HFFc6 (cell line): Measurements from ENCODE around the gene NUDT1. TPM values are rescaled to one million over a fixed set of nuclear protein-coding genes. Genes with fewer than 3 reads are reported as not detected.
A peak's percentile ranks its signal among the peaks of the same experiment; 100 is the strongest.

ENCODE experiments used
- DNase-seq: peaks from one replicate; pipeline ENCODE4 v3.0.0-alpha.2; 2018
- H3K27ac Mint-ChIP-seq: 2 replicates; pipeline ENCODE4 v1.8.0; 2020; ENCODE audit warnings: mild to moderate bottlenecking, mixed read lengths
- H3K27me3 Mint-ChIP-seq: 2 replicates; pipeline ENCODE4 v1.8.0; 2021; ENCODE audit warnings: mild to moderate bottlenecking, moderate library complexity, mixed read lengths; ENCODE audit not compliant: insufficient read depth
- H3K36me3 Mint-ChIP-seq: 2 replicates; pipeline ENCODE4 v1.8.0; 2021; ENCODE audit warnings: low read depth, mixed read lengths
- H3K4me1 Mint-ChIP-seq: 2 replicates; pipeline ENCODE4 v1.8.0; 2020; ENCODE audit warnings: low read depth, mixed read lengths
- H3K4me3 Mint-ChIP-seq: 2 replicates; pipeline ENCODE4 v1.8.0; 2020; ENCODE audit warnings: mild to moderate bottlenecking, moderate library complexity, mixed read lengths
- H3K9me3 Mint-ChIP-seq: 2 replicates; pipeline ENCODE4 v1.8.0; 2020; ENCODE audit warnings: mild to moderate bottlenecking, mixed read lengths
- CTCF ChIP-seq: fragments of 200-600 bp; sonication (generic); IDR thresholded peaks from 2 replicates; pipeline ENCODE4 v1.5.0; 2021; ENCODE audit warnings: antibody characterized with exemption, mild to moderate bottlenecking
- total RNA-seq, 6 experiments: library from RNA; stranded (reverse); fragmentation: NEBNext Ultra II Directional; extraction: Animal tissue kit (Norgen Biotek cat#: 25700); gene quantifications; 2 replicates in 1 of 6; 3 replicates in 5 of 6; pipeline ENCODE4 v1.2.3, GENCODE V29; 2021

Gene NUDT1
- total RNA-seq, 6 experiments from 2014 or later, result 35.6 to 57.6 (median 45.9) TPM

- H3K4me1 Mint-ChIP-seq, result peaks cover 4% of the 10 kb centered on the region
- no peaks in the 10 kb centered on the region for H3K9me3 Mint-ChIP-seq
- H3K27me3 Mint-ChIP-seq, result peaks cover 2% of the 10 kb centered on the region
- TF ChIP-seq CTCF, result no peak
- H3K27ac Mint-ChIP-seq, result no peak overlapping the region
- peaks cover 14% of the 10 kb centered on the region; the same call in 1 of the 2 replicates for H3K36me3 Mint-ChIP-seq
- H3K4me3 Mint-ChIP-seq, result no peak overlapping the region
- DNase-seq, result no peak
Measured at GRCh38 chr7:2225336-2225735, 16.7 kb upstream of the NUDT1 start.

GRCh38 chr7:2225830-2226229 is 16.2 kb upstream of the NUDT1 start:
- Mint-ChIP-seq H3K9me3 (no peaks in the 10 kb centered on the region), H3K27me3 (peaks cover 2% of the 10 kb centered on the region), H3K36me3 (peaks cover 14% of the 10 kb centered on the region; the same call in 1 of the 2 replicates), H3K4me1 (peaks cover 9% of the 10 kb centered on the region), H3K4me3 (no peak overlapping the region), H3K27ac (no peak overlapping the region)
- DNase-seq, result no peak
- TF ChIP-seq CTCF, result no peak

- peaks cover 14% of the 10 kb centered on the region; the same call in 1 of the 2 replicates for H3K36me3 Mint-ChIP-seq
- no peak overlapping the region for H3K27ac Mint-ChIP-seq
- TF ChIP-seq CTCF, result no peak
- no peak overlapping the region for H3K4me3 Mint-ChIP-seq
- peaks cover 2% of the 10 kb centered on the region; the same call in 1 of the 2 replicates for H3K27me3 Mint-ChIP-seq
- peaks cover 17% of the 10 kb centered on the region for H3K4me1 Mint-ChIP-seq
- no peak for DNase-seq
- no peaks in the 10 kb centered on the region for H3K9me3 Mint-ChIP-seq
Measured at GRCh38 chr7:2227699-2228098, 14.3 kb upstream of the NUDT1 start.

- Mint-ChIP-seq H3K27me3 (peaks cover 2% of the 10 kb centered on the region; the same call in 1 of the 2 replicates), H3K36me3 (peaks cover 14% of the 10 kb centered on the region; the same call in 1 of the 2 replicates)
Measured at GRCh38 chr7:2228921-2229320, 13.1 kb upstream of the NUDT1 start.

GRCh38 chr7:2229467-2229866 is 12.6 kb upstream of the NUDT1 start:
- Mint-ChIP-seq H3K27me3 (peaks cover 2% of the 10 kb centered on the region; the same call in 1 of the 2 replicates), H3K27ac (no peak overlapping the region), H3K4me3 (no peak overlapping the region), H3K36me3 (peaks cover 14% of the 10 kb centered on the region; the same call in 1 of the 2 replicates), H3K4me1 (peaks cover 32% of the 10 kb centered on the region), H3K9me3 (no peaks in the 10 kb centered on the region)
- DNase-seq, result no peak
- no peak for TF ChIP-seq CTCF

More at GRCh38 chr7:2228921-2229320, 13.1 kb upstream of the NUDT1 start:
- Mint-ChIP-seq H3K4me1 (peaks cover 26% of the 10 kb centered on the region), H3K9me3 (no peaks in the 10 kb centered on the region), H3K4me3 (no peak overlapping the region), H3K27ac (no peak overlapping the region)
- no peak for TF ChIP-seq CTCF
- DNase-seq, result no peak

GRCh38 chr7:2230226-2230625 is 11.8 kb upstream of the NUDT1 start:
- no peak for TF ChIP-seq CTCF
- Mint-ChIP-seq H3K4me3 (0 out of 2 replicates have a peak overlapping the region, but pooled peaks have one; percentile 2), H3K27ac (no peak overlapping the region)

More at GRCh38 chr7:2230226-2230625, 11.8 kb upstream of the NUDT1 start:
- Mint-ChIP-seq H3K36me3 (peaks cover 21% of the 10 kb centered on the region), H3K4me1 (peaks cover 39% of the 10 kb centered on the region), H3K9me3 (no peaks in the 10 kb centered on the region), H3K27me3 (peaks cover 2% of the 10 kb centered on the region; the same call in 1 of the 2 replicates)
- no peak for DNase-seq
